Stimulated activated CD4-positive, alpha-beta T cell treated with anti-CD3 and anti-CD28 coated beads, TNF-alpha, amount 100 ng/mL, for 4 hours (primary cell): Measurements from ENCODE around the gene CSNK1D.
A peak's percentile ranks its signal among the peaks of the same experiment; 100 is the strongest.

Source experiments
- DNase-seq, 3 experiments: peaks; one replicate each; pipeline ENCODE4 v3.0.0-alpha.2; 2020; ENCODE audit warnings: low read depth in 3 of 3

CSNK1D gene

DNA sequence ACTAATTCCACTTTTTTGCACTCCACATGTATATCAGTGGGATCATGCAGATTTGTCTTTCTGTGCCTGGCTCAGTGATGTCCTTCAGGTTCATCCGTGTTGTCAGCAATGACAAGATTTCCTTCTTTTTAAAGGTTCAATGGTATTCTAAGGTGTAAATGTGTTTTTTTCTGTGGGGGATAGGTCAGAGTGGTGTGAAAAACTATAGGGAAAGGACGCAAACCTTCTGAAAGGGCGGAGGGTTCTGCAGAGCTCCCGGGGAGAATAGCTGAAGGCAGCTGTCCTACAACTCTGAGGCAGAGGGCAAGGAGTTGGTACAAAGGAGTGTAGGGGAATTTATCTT is 21.9 kb upstream of the CSNK1D start:
- no peak for DNase-seq

DNA sequence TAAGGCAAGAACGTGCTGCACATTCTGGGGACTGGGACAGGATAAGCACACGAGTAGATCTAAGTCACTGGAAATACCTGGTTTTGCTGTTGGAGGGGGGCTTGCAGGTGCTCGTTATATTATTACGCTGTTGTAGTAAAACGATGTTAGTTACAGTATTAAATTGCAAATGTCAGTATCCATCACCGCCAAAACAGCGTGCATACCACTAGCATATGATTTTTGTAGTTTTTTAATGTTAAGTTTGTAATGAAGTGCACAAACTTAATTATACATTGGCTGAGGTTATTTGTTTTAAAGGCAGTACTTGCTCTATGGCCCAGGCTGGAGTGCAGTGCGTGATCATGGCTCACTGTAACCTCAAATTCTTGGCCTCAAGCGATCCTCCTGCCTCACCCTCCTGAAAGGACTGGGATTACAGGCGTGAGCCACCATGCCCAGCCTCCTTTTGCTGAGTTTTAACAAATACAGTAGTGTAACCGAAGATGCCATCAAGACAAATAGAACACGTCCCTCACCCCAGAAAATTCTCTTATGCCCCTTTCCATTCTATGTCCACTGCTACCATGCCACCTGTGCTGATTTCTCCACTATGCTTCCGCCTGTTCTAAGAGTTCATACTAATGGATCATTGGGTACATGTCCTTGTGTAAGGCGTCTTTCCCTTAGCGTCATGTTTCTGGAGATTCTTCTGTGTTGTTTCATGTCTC is 20.7 kb upstream of the CSNK1D start:
- no peak for DNase-seq

DNA sequence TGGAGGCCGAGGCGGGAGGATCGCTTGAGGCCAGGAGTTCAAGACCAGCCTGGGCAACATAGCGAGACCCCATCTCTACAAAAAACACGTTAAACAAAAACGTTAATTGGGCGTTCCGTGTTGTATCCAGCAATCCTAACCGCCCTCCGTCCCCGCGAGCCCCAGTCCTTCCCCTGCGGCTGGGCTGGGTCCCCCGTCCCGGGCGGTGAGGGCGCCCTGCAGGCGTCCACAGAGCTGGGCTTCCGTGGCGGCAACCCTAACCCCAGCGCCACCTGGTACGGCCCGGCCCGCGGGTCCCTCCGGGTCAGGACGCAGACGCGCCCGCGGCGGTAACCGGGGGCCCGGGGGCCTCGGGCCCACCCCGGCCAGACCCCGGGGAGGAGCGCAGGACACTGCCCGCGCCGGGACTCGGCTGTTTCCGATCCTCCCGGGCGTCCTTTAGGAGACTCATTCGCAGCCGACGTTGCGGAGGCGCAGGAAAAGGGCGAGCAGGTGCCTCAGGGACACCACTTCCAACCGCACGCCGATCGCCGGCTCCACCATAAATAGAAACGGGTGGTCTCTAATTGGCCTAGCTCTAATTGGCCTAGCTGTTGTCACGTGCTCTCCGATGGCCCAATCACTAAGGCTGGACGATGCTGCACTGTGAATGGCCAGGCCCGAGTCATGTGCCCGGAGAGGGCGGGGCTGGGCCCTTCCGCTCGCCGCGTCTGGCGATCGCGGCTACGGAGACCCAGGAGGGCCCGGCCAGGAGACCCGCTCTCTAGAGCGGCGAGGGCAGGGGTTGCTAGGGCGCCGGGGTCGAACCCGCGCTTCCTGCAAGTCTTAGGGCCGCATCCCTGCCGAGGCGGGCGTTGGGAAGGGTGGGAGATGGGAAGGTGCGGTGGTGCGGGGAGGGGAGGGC is 19.0 kb upstream of the CSNK1D start:
- DNase-seq = peak; percentile 78 to 88 (median 84)

DNA sequence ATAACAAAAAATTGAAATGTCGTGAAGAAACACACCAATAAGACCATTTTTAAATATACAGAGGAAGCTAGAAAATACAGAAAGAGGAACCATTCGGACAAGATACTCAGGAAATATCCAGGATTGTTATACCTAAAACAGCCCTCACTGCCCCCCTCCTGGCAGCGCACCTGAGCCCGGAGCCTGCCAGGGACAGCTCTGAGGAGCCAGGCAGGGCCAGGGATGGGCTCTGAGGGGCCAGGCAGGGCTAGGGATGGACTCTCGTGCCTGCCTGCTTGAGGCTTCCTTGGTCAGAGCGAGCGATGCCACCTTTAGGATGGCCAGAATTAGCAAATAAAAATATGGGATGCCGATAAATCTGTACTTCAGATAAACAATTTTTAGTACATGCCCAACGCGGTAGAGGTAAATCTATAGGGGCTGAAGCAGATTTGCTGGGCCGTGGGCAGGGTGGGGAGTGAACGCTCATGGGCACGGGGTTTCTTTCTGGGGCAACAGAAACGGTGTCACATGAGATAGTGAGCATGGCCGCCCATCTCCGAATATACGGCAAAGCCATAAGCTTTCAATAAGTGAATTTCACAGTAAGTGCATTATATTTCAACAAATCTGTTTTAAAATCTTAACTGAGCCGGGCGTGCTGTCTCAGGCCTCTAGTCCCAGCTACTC is 18.2 kb upstream of the CSNK1D start:
- no peak for DNase-seq

DNA sequence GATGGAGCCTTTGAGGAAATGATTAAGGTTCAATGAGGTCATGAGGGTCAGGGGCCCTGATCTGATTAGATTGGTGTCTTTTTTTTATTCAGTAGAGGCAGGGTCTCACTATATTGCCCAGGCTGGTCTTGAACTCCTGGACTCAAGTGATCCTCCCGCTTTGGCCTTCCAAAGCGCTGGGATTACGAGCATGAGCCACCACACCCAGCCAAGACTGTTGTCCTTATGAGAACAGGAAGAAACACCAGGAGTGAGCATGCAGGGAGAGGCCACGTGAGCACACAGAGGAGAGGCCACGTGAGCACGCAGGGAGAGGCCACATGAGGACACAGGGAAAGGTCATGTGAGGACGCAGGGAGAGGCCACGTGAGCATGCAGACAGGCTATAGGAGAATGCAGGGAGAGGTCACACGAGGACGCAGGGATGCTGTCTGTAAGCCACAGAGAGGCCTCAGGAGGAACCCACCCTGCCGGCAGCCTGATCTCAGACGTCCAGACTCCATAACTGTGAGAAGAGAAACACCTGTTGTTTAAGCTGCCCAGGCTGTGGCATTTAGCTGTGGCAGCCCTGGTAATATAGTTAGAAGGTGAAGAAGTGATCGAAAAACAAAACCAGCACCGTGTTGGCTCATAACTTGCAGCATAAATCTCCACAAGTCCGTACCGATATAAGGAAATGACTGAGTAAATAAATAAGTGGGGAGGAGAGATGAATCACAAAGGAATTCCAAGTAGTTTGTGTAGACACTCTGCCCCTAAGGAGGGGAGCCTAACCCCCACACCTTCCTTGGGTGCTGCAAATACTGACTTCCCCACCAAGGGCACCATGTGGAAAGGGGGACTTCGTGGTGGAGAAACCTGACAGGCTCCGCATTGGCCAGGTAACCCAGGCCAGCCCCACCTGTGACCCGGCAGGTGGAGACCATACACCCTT is 14.6 kb upstream of the CSNK1D start:
- DNase-seq = no peak

DNA sequence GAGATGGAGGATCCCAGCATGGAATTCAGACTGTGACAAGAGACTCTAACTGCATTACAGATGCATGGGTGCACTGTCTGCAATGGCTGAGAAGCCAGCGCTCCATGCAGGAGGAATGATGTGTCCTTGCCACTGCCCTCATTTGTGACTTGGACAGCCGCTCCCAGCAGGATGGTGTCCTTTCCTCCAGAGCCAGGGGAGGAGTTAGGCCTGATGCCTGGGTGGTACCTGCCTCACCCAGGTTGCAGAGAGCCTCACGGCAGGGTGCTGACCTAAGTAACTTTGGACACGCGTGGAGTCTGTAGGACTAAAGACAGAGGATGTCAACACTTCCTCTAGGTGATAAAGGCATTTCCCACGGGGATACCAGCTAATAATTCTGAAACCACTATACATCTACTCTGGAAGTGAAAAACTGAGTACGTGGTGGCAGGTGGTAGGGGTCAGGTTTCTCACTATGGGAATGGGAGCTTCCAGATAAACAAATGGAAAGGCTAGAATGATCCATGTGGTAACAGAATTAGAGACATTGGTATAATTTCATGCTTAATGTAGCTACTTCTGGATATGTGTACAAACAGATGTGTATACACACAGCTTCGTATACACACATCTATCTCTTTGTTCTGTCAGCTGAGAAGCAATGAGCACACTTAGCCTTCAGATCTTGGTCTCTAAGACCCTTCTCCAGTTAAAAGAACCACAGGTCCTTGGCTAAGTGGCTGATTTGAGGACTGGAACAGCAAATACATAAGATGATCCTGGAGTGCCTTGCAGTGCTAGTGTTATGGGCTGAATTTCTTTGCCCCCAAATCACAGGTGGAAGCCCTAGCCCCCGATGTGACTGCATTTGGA is 13.7 kb upstream of the CSNK1D start:
- no peak for DNase-seq

DNA sequence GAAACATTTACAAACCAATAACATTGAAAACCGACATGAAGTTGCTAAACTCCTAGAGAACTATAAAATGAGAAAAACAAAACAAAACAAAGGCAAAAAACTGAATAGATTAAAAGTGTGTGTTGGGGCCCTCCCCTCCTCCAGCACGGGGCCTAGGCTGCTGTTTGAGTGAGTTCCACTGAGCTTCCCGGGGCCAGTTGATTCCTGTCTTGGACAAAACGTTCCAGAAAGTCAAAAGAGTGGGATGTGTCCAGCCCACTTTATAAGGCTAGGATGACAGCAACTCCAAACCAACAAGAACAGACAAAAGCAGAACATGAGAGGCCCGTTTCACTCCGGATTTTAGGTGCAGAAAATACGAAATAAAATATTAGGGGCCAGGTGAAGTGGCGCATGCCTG is 11.6 kb upstream of the CSNK1D start:
- no peak for DNase-seq

DNA sequence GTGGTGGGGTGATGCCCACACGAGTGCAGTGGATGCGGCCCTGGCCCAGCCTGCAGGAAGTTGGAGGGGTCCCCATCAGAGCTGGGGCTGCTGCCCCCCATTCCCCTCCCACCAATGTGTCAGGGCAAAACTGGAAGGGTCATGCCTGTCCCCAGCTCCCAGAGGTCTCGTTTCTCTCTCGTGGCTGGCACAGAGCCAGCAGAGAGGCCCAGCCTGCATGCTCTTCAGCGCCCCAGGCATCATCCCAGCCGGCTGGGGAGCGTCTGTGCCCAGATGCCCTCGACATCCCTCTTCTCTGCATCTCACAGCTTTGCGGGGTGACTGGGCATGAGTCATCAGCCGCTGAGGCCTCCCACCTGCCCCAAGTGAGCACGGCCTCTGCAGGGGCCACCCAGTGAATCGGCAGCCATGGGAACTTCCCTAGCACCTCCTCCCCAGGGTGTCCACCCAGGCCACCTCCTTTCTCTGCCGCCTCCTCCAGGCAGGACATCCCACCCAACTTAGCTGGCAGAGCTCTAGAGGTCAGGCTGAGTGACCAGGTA is 9.8 kb upstream of the CSNK1D start:
- no peak for DNase-seq

DNA sequence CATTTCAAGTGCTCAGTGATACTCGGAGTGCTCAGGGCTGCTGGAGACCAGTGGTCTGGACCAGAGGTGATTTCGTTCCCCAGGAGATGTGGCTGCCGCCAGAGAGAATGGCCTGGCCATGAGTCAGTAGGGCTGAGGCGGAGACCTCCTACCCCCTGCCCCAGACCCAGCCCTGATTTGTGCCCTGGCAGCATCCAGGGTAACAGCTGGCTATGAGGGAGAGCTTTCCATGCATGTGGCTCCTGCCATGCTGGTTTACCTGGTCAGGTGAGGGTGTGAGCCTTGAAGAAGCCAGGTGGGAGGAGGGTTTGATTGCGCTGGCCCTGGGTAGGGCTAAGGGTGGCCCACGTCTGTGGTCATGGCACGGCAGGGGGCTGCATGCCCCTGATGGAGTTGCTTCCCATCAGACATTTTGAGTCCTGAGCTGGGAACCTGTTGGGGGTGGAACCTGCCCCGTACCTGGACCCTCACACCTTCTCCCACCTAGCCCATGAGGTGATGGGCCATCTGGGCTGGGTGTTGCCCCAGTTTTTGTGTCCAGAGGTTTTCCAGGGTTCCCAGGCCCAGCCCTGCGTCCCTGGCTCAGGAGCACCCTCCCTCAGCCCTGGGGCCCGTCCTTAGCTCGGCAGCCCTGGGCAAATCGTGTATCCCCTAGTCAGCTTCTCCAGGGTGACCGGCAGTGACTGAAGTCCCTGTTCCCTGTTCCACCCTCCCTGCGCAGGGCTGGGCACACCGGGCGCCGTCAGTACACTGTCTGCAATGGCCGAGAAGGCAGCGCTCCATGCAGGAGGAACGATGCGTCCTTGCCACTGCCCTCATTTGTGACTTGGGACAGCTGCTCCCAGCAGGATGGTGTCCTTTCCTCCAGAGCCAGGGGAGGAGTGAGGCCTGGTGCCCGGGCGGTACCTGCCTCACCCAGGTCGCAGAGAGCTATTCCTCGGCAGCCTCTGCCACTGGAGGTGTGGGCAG is 9.0 kb upstream of the CSNK1D start:
- DNase-seq = no peak

DNA sequence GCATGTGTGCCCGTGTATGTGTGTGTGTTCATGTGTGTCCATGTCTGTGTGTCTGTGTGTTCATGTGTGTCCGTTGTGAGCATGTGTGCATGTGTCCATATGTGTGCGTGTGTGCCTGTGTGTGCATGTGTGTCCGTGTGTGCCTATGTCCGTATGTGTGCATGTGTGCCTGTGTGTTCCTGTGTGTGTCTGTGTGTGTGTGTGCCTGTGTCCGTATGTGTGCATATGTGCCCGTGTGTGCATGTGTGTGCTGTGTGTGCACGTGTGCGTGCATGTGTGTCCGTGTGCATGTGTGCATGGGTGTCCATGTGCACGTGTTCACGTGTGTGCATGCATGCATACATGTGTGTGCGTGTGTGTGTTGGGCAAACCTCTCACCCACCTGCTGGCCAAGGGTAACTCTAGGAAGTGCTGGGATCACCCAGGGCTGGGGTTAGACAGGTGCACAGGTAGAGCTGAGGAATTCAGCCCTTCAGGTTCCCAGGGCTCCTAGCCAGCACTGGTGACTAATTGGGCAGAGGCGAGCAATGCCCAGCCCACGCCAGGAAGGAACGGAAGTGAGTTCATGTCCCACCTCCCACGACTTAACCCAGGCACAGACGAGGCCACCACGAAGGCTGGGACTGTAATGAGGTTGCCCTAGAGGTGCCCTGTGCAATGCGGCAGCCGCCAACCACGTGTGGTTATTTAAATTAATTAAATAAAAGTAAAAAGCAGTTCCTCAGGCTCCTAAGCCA is 8.2 kb upstream of the CSNK1D start:
- no peak for DNase-seq

DNA sequence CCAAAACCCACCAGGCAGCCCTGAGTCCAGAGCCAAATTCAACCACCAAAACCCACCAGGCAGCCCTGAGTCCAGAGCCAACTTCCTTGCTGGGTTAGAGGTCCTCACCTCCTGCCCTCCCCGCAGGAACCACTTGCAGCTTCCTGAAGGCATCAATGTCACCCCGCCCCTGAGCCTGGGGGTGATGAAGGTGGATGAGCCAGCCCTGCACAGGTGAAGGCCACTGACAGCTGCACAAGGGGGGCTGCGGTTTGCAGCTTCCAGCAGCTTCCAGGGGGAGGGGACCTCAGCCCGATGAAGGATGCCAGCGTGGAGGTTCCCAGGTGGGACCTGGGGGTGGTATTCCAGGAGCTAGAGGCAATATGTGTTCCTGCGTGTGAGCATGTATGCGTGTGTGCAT is 7.6 kb upstream of the CSNK1D start:
- no peak for DNase-seq

DNA sequence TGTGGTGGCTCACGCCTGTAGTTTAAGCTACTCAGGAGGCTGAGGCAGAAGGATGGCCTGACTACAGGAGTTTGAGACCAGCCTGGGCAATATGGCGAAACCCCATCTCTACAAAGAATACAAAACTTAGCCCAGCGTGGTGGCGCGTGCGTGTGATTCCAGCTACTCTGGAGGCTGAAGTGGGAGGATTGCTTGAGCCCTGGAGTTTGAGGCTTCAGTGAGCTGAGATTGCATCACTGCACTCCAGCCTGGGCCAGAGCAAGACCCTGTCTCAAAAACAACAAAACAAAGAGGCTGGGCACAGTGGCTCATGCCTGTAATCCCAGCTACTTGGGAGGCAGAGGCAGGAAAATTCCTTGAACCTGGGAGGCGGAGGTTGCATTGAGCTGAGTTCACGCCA is 7.0 kb upstream of the CSNK1D start:
- no peak for DNase-seq

DNA sequence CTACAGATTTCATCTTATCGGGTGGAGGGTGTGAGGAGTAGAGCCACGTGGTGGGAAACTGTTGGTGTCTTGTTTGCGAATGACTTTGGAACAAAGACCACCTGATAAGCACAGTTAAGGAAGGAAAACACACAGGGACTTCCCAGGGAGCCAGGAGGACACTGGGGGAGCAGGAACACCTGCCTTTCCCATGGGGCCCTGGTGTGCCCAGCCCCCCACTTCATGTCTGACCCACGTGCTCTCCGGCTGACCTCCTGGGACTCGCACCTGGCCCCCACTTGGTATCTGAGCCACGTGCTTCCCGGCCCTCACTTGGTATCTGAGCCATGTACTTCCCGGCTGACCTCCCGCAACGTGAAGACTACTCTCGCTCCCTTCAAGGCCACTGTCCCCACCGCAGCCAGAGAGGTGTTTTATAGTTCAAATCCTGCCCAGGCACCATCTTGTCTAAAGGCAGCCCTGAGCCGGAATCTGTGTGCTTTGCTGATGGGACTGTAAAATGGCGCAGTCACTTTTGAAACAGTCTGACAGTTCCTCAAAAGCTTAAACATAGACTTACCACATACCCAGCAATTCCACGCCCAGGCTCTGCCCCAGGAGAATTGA is 5.4 kb upstream of the CSNK1D start:
- DNase-seq = no peak

DNA sequence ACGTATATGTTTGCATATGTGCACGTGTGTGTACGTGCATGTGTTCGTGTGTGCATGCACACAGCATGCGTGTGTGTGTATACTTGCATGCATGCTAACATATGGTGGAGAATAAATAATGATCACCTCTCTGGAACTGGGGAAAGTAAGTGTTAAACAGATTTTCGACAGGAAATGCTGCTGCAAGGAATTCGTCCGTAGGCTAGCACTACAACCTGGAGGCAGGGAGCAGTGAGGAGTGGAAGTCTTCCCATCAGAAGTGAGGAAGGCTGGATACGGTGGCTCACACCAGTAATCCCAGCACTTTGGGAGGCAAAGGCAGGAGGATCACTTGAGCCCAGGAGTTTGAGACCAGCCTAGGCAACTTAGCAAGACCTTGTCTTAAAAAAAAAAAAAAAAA is 4.8 kb upstream of the CSNK1D start:
- no peak for DNase-seq

DNA sequence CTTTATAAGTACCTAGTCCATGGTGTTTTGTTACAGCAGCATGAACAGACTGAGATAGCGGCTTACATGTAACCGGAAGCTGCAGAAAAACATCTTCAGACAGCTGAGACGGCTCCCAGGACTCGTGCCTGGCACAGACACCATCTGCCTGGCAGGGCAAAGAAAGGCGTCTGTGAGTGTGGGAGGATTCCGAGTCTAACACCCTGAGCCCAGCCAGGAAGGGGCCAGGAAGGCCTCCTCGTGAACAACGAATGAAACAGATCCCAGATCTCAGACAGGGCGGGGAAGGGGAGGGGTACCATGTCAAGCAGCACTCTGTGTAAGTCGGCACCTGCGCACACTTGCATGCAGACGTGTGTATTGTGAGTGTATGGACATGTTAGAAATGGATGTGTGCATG is 4.4 kb upstream of the CSNK1D start:
- DNase-seq = no peak

DNA sequence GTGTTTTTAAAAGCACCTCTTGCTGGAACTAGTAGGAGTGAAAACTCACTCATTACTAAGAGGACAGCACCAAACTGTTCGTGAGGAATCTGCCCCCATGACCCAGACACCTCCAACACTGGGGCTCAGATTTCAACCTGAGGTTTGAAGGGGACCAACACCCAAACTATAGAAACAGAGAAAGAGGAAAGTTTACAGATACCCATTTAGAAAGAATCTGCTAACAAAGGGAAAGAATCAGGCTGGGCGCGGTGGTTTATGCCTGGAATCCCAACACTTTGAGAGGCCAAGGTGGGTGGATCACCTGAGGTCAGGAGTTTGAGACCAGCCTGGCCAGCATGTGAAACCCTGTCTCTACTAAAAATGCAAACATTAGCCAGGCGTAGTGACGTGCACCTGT is 3.4 kb upstream of the CSNK1D start:
- DNase-seq = no peak

DNA sequence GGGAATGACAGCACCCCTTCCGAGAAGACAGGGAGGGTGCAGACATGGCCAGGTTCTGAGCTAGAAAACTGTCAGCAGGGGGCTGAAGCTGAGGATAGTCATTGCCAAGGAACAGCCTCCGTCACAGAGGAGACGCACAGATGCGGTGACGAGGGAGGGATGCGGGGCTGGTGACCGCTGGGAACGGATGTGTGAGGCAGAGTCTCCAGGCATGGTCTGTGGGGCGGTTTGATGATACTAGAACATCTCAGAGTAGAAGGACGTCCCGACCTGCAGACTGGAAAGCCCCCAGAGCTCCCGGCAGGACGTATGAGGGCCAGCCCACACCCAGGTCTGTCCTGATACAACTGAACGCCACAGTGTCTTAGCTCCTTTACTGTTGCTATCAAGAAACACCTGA is 1.8 kb upstream of the CSNK1D start:
- DNase-seq = no peak
